ENCODE results near the gene PDLIM4.

The PDLIM4 gene

DNA sequence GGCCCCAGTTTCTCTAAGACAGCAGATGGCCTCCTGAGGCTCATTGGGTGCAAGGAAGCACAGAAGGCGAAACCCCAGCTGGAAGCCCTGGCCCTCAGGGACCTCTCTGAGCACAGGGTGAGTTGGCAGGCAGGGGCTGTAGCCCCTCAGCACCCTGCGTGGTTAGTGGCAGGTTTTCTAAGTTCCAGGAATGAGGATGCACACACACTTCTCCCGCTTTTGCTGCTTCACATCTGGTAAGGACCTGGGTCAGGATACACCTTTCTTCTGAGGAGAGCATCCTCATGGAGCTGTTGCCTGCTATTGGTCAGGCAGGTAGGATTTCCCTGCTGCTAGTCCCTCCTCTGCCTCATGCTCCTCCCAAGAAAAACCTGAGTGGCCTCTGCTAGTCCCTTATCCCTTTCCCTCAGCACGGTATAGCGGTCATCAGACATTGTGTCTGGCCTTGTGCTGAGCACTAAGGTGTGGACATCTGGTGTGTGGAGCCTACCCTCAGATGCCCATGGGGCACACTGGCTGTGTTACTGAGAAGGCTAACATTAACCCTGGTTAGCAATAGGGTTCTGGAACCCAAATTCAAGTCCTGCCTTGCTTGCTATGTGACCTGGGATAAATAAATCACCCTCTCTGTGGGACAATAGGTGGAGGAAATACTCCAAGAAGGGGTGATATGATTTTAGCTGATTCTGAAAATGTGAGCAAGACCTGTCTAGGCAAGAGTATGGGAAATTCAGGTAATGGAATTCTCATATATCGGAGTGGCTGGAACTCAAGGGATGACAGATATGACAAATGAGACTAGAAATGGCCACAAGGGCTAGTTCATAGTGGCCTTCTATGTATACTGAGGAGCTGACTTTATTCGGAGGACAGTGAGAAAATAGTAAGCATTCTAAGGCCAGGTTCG, 38.3 kb downstream of the PDLIM4 start:
- peak overlapping the region; percentile 79 for H3K4me3 ChIP-seq (replicated peaks; ENCODE audit: low read depth, low read length)
- no peak for DNase-seq (ENCODE audit: low read depth)
- TF ChIP-seq, protein P1, sequence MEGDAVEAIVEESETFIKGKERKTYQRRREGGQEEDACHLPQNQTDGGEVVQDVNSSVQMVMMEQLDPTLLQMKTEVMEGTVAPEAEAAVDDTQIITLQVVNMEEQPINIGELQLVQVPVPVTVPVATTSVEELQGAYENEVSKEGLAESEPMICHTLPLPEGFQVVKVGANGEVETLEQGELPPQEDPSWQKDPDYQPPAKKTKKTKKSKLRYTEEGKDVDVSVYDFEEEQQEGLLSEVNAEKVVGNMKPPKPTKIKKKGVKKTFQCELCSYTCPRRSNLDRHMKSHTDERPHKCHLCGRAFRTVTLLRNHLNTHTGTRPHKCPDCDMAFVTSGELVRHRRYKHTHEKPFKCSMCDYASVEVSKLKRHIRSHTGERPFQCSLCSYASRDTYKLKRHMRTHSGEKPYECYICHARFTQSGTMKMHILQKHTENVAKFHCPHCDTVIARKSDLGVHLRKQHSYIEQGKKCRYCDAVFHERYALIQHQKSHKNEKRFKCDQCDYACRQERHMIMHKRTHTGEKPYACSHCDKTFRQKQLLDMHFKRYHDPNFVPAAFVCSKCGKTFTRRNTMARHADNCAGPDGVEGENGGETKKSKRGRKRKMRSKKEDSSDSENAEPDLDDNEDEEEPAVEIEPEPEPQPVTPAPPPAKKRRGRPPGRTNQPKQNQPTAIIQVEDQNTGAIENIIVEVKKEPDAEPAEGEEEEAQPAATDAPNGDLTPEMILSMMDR (IDR thresholded peaks at IDR 0.05; ENCODE audit: low read length, missing control alignments) = no peak

DNA sequence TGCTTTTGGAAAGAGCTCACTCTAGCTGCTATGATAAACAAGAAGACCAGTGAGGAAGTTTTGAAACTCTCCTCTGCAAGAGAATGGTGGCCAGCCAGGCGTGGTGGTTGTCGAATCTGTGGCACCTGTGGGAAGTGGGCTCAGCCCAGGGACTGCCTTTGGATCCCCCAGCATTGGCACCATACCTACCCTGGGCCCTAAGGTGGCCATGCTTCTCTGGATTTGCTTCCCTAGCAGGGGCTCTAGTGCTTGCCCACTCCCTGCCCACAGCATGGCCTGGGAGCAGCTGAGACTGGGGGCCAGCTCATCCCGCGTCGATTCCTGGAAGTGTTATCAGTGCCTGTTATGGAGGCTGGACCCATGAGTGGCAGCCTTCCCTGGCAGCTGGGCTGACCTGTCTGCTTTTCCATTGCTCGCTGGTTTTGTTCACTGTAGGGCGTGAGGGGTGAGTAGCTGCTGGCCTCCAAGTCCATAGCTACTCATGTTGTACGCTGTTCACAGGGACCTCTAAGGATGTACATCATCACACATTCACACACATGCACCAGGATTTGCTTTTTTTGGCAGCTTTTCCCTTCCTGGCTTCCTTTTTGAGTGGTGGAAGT, 39.0 kb downstream of the PDLIM4 start:
- TF ChIP-seq, protein P1 (IDR thresholded peaks at IDR 0.05; ENCODE audit: low read length, missing control alignments) = no peak
- DNase-seq (ENCODE audit: low read depth) = peak; percentile 76
- H3K4me3 ChIP-seq (replicated peaks; ENCODE audit: low read depth, low read length) = peak overlapping the region; percentile 79

DNA sequence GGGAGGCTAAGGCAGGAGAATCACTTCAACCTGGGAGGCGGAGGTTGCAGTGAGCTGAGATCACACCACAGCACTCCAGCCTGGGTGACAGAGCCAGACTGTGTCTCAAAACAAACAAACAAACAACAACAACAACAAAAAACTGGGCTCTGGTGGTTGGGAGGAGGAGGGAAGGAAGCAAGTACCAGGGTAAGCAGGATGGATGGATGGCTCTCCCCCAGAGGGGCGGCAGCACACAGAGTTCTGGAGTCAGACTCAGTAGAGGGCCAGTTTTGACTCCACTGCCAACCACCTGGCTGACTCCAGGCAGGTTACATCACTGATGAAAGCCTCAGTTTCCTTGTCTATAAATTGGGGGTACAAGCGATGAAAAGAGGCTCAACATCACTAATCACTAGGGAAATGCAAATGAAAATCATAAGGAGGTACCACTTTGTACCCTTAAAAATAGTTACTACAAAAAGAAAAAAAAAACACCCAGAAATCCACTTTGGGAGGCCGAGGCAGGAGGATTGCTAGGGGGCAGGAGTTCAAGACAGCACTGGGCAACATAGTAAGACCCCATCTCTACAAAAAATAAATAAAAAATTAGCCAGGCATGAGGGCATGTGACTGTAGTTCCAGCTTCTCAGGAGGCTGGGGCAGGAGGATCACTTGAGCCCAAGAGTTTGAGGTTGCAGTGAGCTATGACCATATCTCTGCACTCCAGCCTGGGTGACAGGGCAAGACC, 39.9 kb downstream of the PDLIM4 start:
- DNase-seq (ENCODE audit: low read depth) = no peak
- TF ChIP-seq, protein P1 (IDR thresholded peaks at IDR 0.05; ENCODE audit: low read length, missing control alignments) = no peak
- no peak overlapping the region for H3K4me3 ChIP-seq (replicated peaks; ENCODE audit: low read depth, low read length)

DNA sequence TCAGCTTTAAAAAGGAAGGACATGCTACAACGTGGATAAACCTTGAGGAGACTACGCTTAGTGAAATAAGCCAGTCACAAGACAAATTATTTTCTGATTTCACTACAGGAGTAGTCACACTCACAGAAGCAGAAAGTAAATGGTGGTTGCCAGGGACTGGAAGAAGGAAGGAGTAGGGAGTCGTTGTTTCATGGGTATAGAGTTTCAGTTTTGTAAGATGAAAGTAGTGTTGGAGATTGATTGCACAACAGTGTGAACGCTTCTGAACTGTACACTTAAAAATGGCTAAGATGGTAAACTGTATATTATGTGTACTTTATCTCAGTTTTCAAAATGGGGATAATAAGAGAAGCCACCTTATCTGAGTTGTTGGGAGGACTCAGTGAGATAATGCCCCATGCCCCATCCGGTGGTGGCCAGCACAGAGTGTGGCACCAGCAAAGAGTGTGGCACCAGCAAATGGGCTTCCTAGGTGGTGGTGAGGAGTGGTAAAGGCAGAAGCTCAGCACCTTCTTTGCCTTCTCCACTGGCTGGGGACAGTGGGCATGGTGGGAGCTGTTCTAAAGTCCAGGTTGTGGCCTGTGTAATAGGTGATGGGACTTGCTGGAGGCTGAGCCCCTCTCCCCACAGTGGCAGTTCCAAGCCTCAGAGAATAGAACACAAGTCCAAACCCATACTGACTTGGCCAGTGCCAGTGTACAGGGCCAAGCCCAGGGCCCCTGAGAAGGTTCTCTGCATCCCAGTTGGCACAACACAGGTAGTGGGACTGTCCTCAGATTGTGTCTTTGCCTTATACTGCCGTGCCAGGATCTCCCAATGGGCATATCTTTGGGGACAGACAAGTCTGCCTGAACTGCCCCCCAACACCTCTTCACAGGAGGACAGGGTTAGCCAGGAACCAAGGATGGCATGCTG, 41.1 kb downstream of the PDLIM4 start:
- DNase-seq (ENCODE audit: low read depth) = peak; percentile 47
- TF ChIP-seq, protein P1 (IDR thresholded peaks at IDR 0.05; ENCODE audit: low read length, missing control alignments) = no peak
- H3K4me3 ChIP-seq (replicated peaks; ENCODE audit: low read depth, low read length) = no peak overlapping the region

DNA sequence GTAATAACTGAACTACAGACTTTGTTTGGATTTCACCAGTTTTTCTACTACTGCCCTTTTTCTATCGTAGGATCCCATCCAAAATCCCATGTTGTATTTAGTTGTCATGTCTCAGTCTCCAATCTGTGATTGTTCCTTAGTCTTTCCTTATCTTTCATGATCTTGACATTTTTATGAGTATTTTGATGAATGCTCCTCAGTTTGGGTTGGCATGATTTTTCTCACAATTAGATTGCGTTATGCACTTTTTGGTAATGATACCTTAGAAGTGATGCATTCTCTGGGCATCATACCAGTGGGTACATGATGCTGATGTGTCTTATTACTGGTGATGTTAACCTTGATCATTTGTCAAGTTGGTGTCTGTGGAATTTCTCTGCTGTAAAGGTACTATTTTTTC, 42.4 kb downstream of the PDLIM4 start:
- TF ChIP-seq, protein P1 (IDR thresholded peaks at IDR 0.05; ENCODE audit: low read length, missing control alignments) = no peak
- no peak for DNase-seq (ENCODE audit: low read depth)

More for the DNA sequence above, 42.4 kb downstream of the PDLIM4 start:
- H3K4me3 ChIP-seq (replicated peaks; ENCODE audit: low read depth, low read length) = no peak overlapping the region

Measured in fibroblast of pulmonary artery (primary cell).